ENCODE results near the gene RDH11.

The RDH11 gene

DNA sequence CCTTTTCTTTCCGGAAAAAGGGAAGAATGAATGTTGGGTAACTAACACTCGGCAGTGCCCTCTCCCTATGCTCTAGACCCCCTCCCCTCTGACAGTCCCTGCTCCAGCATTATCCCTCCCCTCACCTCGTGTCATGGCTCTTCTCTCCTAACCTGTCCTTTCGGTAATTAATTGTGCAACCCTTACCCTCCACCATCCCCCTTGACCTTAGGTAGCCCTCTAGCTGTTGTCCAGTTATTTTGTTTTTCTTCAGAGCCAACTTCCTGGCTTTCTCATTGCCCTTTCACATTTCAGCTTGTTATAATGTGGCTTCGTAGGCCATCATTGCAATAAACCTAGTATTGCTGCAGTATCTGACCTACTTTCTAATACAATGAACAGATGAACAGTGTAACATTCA, 64.6 kb downstream of the RDH11 start:
- Mint-ChIP-seq H3K27ac (no peak overlapping the region), H3K36me3 (ENCODE audit: insufficient read depth) (peaks cover 5% of the 10 kb centered on the region), H3K27me3 (no peaks in the 10 kb centered on the region)

DNA sequence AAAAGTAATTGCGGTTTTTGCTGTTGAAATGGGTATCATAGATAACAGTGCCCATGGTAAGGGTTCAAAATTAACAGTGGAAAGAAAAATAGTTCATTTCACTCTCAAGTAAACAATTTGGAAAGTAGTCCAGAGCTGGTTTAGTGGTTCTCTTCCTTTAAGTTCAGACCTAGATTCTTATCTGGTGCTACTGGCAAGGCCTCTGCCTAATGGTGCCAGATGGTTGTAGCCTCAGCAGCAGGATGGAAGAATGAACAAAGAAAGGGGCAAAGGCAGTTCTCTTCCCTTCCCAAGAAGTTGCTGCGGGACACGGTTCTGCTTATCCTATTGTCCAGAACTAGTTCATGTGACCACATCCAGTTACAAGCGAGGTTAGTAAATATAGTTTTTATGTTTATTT, 65.4 kb downstream of the RDH11 start:
- H3K27me3 Mint-ChIP-seq: no peaks in the 10 kb centered on the region
- H3K27ac Mint-ChIP-seq: no peak overlapping the region
- no peak for ATAC-seq (replicated peaks)
- H3K4me3 Mint-ChIP-seq: no peak overlapping the region
- H3K9me3 Mint-ChIP-seq: no peaks in the 10 kb centered on the region
- no peaks in the 10 kb centered on the region for H3K4me1 Mint-ChIP-seq (ENCODE audit: low read depth in 2 of 2)
- no peak for DNase-seq
- peaks cover 5% of the 10 kb centered on the region for H3K36me3 Mint-ChIP-seq (ENCODE audit: insufficient read depth)

More for the DNA sequence above, 64.6 kb downstream of the RDH11 start:
- H3K4me1 Mint-ChIP-seq (ENCODE audit: low read depth in 2 of 2): no peaks in the 10 kb centered on the region
- DNase-seq: no peak
- H3K4me3 Mint-ChIP-seq: no peak overlapping the region
- ATAC-seq (replicated peaks): no peak
- no peaks in the 10 kb centered on the region for H3K9me3 Mint-ChIP-seq

DNA sequence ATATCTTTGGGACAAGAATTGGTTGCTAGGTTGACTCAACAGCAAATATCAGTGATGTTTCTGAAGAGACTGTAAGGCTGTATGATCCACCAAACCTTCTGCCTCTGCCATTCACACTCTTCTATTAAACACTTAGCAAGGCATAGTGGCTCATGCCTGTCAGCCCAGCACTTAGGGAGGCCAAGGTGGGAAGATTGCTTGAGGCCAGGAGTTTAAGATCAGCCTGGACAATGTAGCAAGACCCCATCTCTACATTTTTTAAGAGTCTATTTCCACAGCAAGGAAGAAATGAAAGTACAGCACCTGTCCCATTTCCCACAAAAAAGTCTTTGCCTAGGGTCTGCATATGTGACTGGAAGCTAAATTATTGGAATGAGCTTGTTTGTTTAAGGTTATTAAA, 68.0 kb downstream of the RDH11 start:
- no peaks in the 10 kb centered on the region for H3K9me3 Mint-ChIP-seq
- no peak for ATAC-seq (replicated peaks)
- H3K4me1 Mint-ChIP-seq (ENCODE audit: low read depth in 2 of 2): no peaks in the 10 kb centered on the region
- no peaks in the 10 kb centered on the region for H3K27me3 Mint-ChIP-seq
- peaks cover 5% of the 10 kb centered on the region for H3K36me3 Mint-ChIP-seq (ENCODE audit: insufficient read depth)
- no peak for DNase-seq
- H3K27ac Mint-ChIP-seq: no peak overlapping the region
- H3K4me3 Mint-ChIP-seq: no peak overlapping the region

Measured in effector memory CD8-positive, alpha-beta T cell (primary cell).